Heart left ventricle (tissue), 16 donors: ENCODE measurements around the gene CCL3. TPM values are rescaled to one million over a fixed set of nuclear protein-coding genes. Genes with fewer than 3 reads are reported as not detected.
A peak's percentile ranks its signal among the peaks of the same experiment; 100 is the strongest.
"Not testable (repeated sequence)": the region's sequence is repeated elsewhere in the genome, so short reads cannot be mapped to it uniquely, and the experiment has no call there.

Experiments
- ATAC-seq, 4 donors: fragments of 200-7000 bp; cut with Tn5 transposase; one replicate each; pipeline ENCODE4 v1.9.1; 2020 to 2022; ENCODE audit warnings: moderate library complexity in 4 of 4, mild to moderate bottlenecking in 3 of 4, moderate number of reproducible peaks in 1 of 4
- DNase-seq, 5 donors: peaks; one replicate each; pipeline ENCODE4 v3.0.0-alpha.2; 2020
- H3K27ac ChIP-seq, 12 donors: fragments of 200-600 bp; sonication (generic) in 4 of 12; one replicate each; pipeline versions ENCODE4 v1.5.0 to v1.8.0; 2016 to 2022; ENCODE audit warnings: mild to moderate bottlenecking in 2 of 12
- H3K27me3 ChIP-seq, 9 donors: fragments of 200-600 bp; sonication (generic) in 2 of 9; one replicate each; pipeline versions ENCODE4 v1.5.1 to v1.8.0; 2016 to 2022; ENCODE audit warnings: mild to moderate bottlenecking in 3 of 9
- H3K36me3 ChIP-seq, 9 donors: fragments of 200-600 bp; sonication (generic) in 2 of 9; one replicate each; pipeline versions ENCODE4 v1.5.0 to v1.8.0; 2018 to 2022; ENCODE audit warnings: mild to moderate bottlenecking in 2 of 9
- H3K4me1 ChIP-seq, 12 donors: fragments of 200-600 bp; sonication (generic) in 4 of 12; one replicate each; pipeline versions ENCODE4 v1.5.0 to v1.8.0; 2016 to 2022; ENCODE audit warnings: mild to moderate bottlenecking in 3 of 12
- H3K4me3 ChIP-seq, 12 donors: fragments of 200-600 bp; sonication (generic) in 4 of 12; one replicate each; pipeline versions ENCODE4 v1.5.0 to v1.8.0; 2017 to 2022; ENCODE audit warnings: mild to moderate bottlenecking in 9 of 12, moderate library complexity in 4 of 12
- H3K9me3 ChIP-seq, 12 donors: fragments of 200-600 bp; sonication (generic) in 4 of 12; one replicate each; pipeline versions ENCODE4 v1.5.0 to v1.8.0; 2016 to 2022; ENCODE audit warnings: mild to moderate bottlenecking in 1 of 12
- CTCF ChIP-seq, 12 donors: fragments of 200-600 bp; sonication (generic) in 4 of 12; IDR thresholded peaks; one replicate each; pipeline versions ENCODE4 v1.5.0 to v1.8.0; 2018 to 2022; ENCODE audit warnings: antibody characterized with exemption in 12 of 12, mild to moderate bottlenecking in 5 of 12
- POLR2A ChIP-seq, 2 donors: fragments of 450-650 bp; IDR thresholded peaks; one replicate each; pipeline ENCODE4 v1.6.1; 2017; ENCODE audit warnings: antibody characterized with exemption in 2 of 2, mild to moderate bottlenecking in 2 of 2, moderate library complexity in 2 of 2
- WGBS, 4 donors: extraction: QIAGEN DNeasy Blood & Tissue Kit in 2 of 4; methylation state at CpG; one replicate each; pipeline versions ENCODE4 v1.1.5 to v1.1.7; 2013 to 2018; 5-methylcytosine and 5-hydroxymethylcytosine counted together
- intact Hi-C, 10 donors: fragments of 100-400 bp; cut with DNase I; formaldehyde crosslinking; loops; one replicate each; pipeline versions ENCODE4 v1.11.1 to v1.14.2; 2022
- polyA plus RNA-seq, 2 donors: library from polyadenylated mRNA; stranded (reverse); fragments of 200-250 nt; gene quantifications; one replicate each; pipeline ENCODE4 v1.2.3, GENCODE V29; 2013
- total RNA-seq, 9 donors: library from RNA; depleted of rRNA in 2 of 9; stranded (reverse); fragments of >200 nt in 2 of 9; fragmentation: NEBNext Ultra II Directional in 3 of 9; extraction: Animal tissue kit (Norgen Biotek cat#: 25700) in 3 of 9; gene quantifications; one replicate each; pipeline versions ENCODE4 v1.1.0 to v1.2.4, GENCODE V29; 2016 to 2023
- donor health status: ischemic (EF 13 %, LVEDD 7.1; RV severe dilation, severe dysfunction).
- donor health status: healthy with polysubstance abuse.
- donor health status: DM: no; HTN: yes; CAD: no.
- donor health status: DM: no; HTN: no; CAD: no.
- donor health status: ischemic (EF 25% LVEDD 6.9; RV normal size, moderate dysfunction).
- donor health status: ischemic (EF 25% LVEDD 5.7; RV mildly dilated, moderate dysfunction).
- donor health status: healthy.
- donor health status: DM: yes; HTN: yes; CAD: no.
- donor health status: ischemic (EF 35%, LVEDD 5.7; RV mildly dilated, moderate dysfunction).
- donor health status: nonischemic (EF 11% LVEDD 7.7; RV severe dilation, severe dysfunction).
- donor health status: DM: yes; HTN: yes; CAD: no.
- donor health status: PGD.
- donor health status: ischemic (EF 29% LVEDD 5.4; RV normal size, mild dysfunction).
- donor health status: nonischemic (EF 23%, LVEDD 6.1; RV moderate dilation, normal function).

The CCL3 gene
- total and polyA plus RNA-seq, 11 donors = 0.21 to 22.5 (median 0.57) TPM; not detected in 3

- H3K27ac ChIP-seq = peak overlapping the region in 1 of 12 donors; percentile 64
- peaks cover 0 to 44% (median 0%) of the 10 kb centered on the region in 12 donors for H3K4me1 ChIP-seq
- ATAC-seq (no peak), DNase-seq (no peak)
- no peaks in the 10 kb centered on the region for H3K9me3 ChIP-seq
- TF ChIP-seq POLR2A (IDR thresholded peaks at IDR 0.05) (no peak), CTCF (IDR thresholded peaks at IDR 0.05) (no peak)
- no peaks in the 10 kb centered on the region for H3K36me3 ChIP-seq
- intact Hi-C loops = no loop called here
- 78 to 89% (median 84%) methylated on average over 5 of the region's 5 CpGs for WGBS, 4 donors
- peaks cover 0 to 6% (median 0%) of the 10 kb centered on the region in 9 donors for H3K27me3 ChIP-seq
- no peak overlapping the region for H3K4me3 ChIP-seq
These were observed 16.0 kb upstream of the CCL3 start for GRCh38 chr17:36105781-36106492.

GRCh38 chr17:36104701-36105181, 14.8 kb upstream of the CCL3 start:
- no peak for ATAC-seq
- TF ChIP-seq POLR2A (IDR thresholded peaks at IDR 0.05) = no peak
- TF ChIP-seq CTCF (IDR thresholded peaks at IDR 0.05) = no peak
- intact Hi-C loops = no loop called here
- H3K27ac ChIP-seq = peak overlapping the region in 2 of 12 donors; percentile 13 to 64
- peaks cover 0 to 44% (median 0%) of the 10 kb centered on the region in 12 donors for H3K4me1 ChIP-seq
- peaks cover 0 to 6% (median 0%) of the 10 kb centered on the region in 9 donors for H3K27me3 ChIP-seq
- WGBS, 4 donors = 10 to 18% (median 14%) methylated on average over 4 of the region's 4 CpGs
- H3K36me3 ChIP-seq = no peaks in the 10 kb centered on the region
- peak overlapping the region in 1 of 12 donors; percentile 43 for H3K4me3 ChIP-seq
- DNase-seq = no peak
- no peaks in the 10 kb centered on the region for H3K9me3 ChIP-seq

- H3K27me3 ChIP-seq, intact Hi-C loops, ATAC-seq, H3K9me3 ChIP-seq, H3K36me3 ChIP-seq, DNase-seq: not testable (repeated sequence)
- Histone ChIP-seq H3K4me3 (peak overlapping the region in 1 of 12 donors; percentile 43), H3K4me1 (peaks cover 0 to 44% (median 0%) of the 10 kb centered on the region in 12 donors), H3K27ac (peak overlapping the region in 1 of 12 donors; percentile 64)
- 47 to 78% (median 62%) methylated on average over 5 to 7 of the region's 7 CpGs for WGBS, 4 donors
These were observed 14.3 kb upstream of the CCL3 start for GRCh38 chr17:36104246-36104645.

GRCh38 chr17:36103401-36103975, 13.5 kb upstream of the CCL3 start, which contains the start of gene CCL4:
Gene CCL4, plus strand, starts transcription at chr17:36103827. Its CDS starts 79 bp downstream, at chr17:36103906.
- DNase-seq, H3K9me3 ChIP-seq, intact Hi-C loops, H3K36me3 ChIP-seq, H3K27me3 ChIP-seq: not testable (repeated sequence)
- ATAC-seq = peak; percentile 20 to 86 (median 61)
- Histone ChIP-seq H3K27ac (peak within 1 kb of the TSS in 2 of 12 donors; percentile 13 to 64), H3K4me3 (peak within 1 kb of the TSS in 1 of 12 donors; percentile 43), H3K4me1 (peaks cover 0 to 40% (median 0%) of the 10 kb centered on the region in 12 donors)
- 55 to 59% (median 58%) methylated on average over 6 of the region's 6 CpGs for WGBS, 4 donors

GRCh38 chr17:36099004-36099403, 9.1 kb upstream of the CCL3 start:
- H3K36me3 ChIP-seq, ATAC-seq, intact Hi-C loops, H3K9me3 ChIP-seq, H3K4me3 ChIP-seq, DNase-seq, H3K27ac ChIP-seq, H3K27me3 ChIP-seq: not testable (repeated sequence)
- H3K4me1 ChIP-seq = peaks cover 0 to 18% (median 0%) of the 10 kb centered on the region in 12 donors
- 38 to 62% (median 44%) methylated on average over 1 of the region's 1 CpG for WGBS, 4 donors
